Heart left ventricle (tissue), 16 donors: ENCODE results near the gene CLDN6. TPM values are rescaled to one million over a fixed set of nuclear protein-coding genes. Genes with fewer than 3 reads are reported as not detected.

Experiments
- ATAC-seq, 4 donors: fragments of 200-7000 bp; cut with Tn5 transposase; one replicate each; pipeline ENCODE4 v1.9.1; 2020 to 2022; ENCODE audit warnings: moderate library complexity in 4 of 4, mild to moderate bottlenecking in 3 of 4, moderate number of reproducible peaks in 1 of 4
- DNase-seq, 5 donors: peaks; one replicate each; pipeline ENCODE4 v3.0.0-alpha.2; 2020
- H3K27ac ChIP-seq, 12 donors: fragments of 200-600 bp; sonication (generic) in 4 of 12; one replicate each; pipeline versions ENCODE4 v1.5.0 to v1.8.0; 2016 to 2022; ENCODE audit warnings: mild to moderate bottlenecking in 2 of 12
- H3K27me3 ChIP-seq, 9 donors: fragments of 200-600 bp; sonication (generic) in 2 of 9; one replicate each; pipeline versions ENCODE4 v1.5.1 to v1.8.0; 2016 to 2022; ENCODE audit warnings: mild to moderate bottlenecking in 3 of 9
- H3K36me3 ChIP-seq, 9 donors: fragments of 200-600 bp; sonication (generic) in 2 of 9; one replicate each; pipeline versions ENCODE4 v1.5.0 to v1.8.0; 2018 to 2022; ENCODE audit warnings: mild to moderate bottlenecking in 2 of 9
- H3K4me1 ChIP-seq, 12 donors: fragments of 200-600 bp; sonication (generic) in 4 of 12; one replicate each; pipeline versions ENCODE4 v1.5.0 to v1.8.0; 2016 to 2022; ENCODE audit warnings: mild to moderate bottlenecking in 3 of 12
- H3K4me3 ChIP-seq, 12 donors: fragments of 200-600 bp; sonication (generic) in 4 of 12; one replicate each; pipeline versions ENCODE4 v1.5.0 to v1.8.0; 2017 to 2022; ENCODE audit warnings: mild to moderate bottlenecking in 9 of 12, moderate library complexity in 4 of 12
- H3K9me3 ChIP-seq, 12 donors: fragments of 200-600 bp; sonication (generic) in 4 of 12; one replicate each; pipeline versions ENCODE4 v1.5.0 to v1.8.0; 2016 to 2022; ENCODE audit warnings: mild to moderate bottlenecking in 1 of 12
- POLR2A ChIP-seq, 2 donors: fragments of 450-650 bp; IDR thresholded peaks; one replicate each; pipeline ENCODE4 v1.6.1; 2017; ENCODE audit warnings: antibody characterized with exemption in 2 of 2, mild to moderate bottlenecking in 2 of 2, moderate library complexity in 2 of 2
- WGBS, 4 donors: extraction: QIAGEN DNeasy Blood & Tissue Kit in 2 of 4; methylation state at CpG; one replicate each; pipeline versions ENCODE4 v1.1.5 to v1.1.7; 2013 to 2018; 5-methylcytosine and 5-hydroxymethylcytosine counted together
- intact Hi-C, 10 donors: fragments of 100-400 bp; cut with DNase I; formaldehyde crosslinking; loops; one replicate each; pipeline versions ENCODE4 v1.11.1 to v1.14.2; 2022
- polyA plus RNA-seq, 2 donors: library from polyadenylated mRNA; stranded (reverse); fragments of 200-250 nt; gene quantifications; one replicate each; pipeline ENCODE4 v1.2.3, GENCODE V29; 2013
- total RNA-seq, 9 donors: library from RNA; depleted of rRNA in 2 of 9; stranded (reverse); fragments of >200 nt in 2 of 9; fragmentation: NEBNext Ultra II Directional in 3 of 9; extraction: Animal tissue kit (Norgen Biotek cat#: 25700) in 3 of 9; gene quantifications; one replicate each; pipeline versions ENCODE4 v1.1.0 to v1.2.4, GENCODE V29; 2016 to 2023
- TF ChIP-seq, protein P1 (sequence below), 12 donors: fragments of 200-600 bp; sonication (generic) in 4 of 12; IDR thresholded peaks; one replicate each; pipeline versions ENCODE4 v1.5.0 to v1.8.0; 2018 to 2022; ENCODE audit warnings: antibody characterized with exemption in 12 of 12, mild to moderate bottlenecking in 5 of 12
- donor health status: ischemic (EF 13 %, LVEDD 7.1; RV severe dilation, severe dysfunction).
- donor health status: healthy with polysubstance abuse.
- donor health status: DM: no; HTN: yes; CAD: no.
- donor health status: DM: no; HTN: no; CAD: no.
- donor health status: ischemic (EF 25% LVEDD 6.9; RV normal size, moderate dysfunction).
- donor health status: ischemic (EF 25% LVEDD 5.7; RV mildly dilated, moderate dysfunction).
- donor health status: healthy.
- donor health status: DM: yes; HTN: yes; CAD: no.
- donor health status: ischemic (EF 35%, LVEDD 5.7; RV mildly dilated, moderate dysfunction).
- donor health status: nonischemic (EF 11% LVEDD 7.7; RV severe dilation, severe dysfunction).
- donor health status: DM: yes; HTN: yes; CAD: no.
- donor health status: PGD.
- donor health status: ischemic (EF 29% LVEDD 5.4; RV normal size, mild dysfunction).
- donor health status: nonischemic (EF 23%, LVEDD 6.1; RV moderate dilation, normal function).

The CLDN6 gene
- total and polyA plus RNA-seq, 11 donors: 0.04 TPM; not detected in 10

GRCh38 chr16:3038896-3039295 lies 20.9 kb upstream of the CLDN6 start:
- Histone ChIP-seq H3K36me3 (no peaks in the 10 kb centered on the region), H3K9me3 (no peaks in the 10 kb centered on the region), H3K4me3 (no peak overlapping the region), H3K27me3 (peaks cover 30 to 98% (median 67%) of the 10 kb centered on the region in 9 donors), H3K27ac (no peak overlapping the region), H3K4me1 (peaks cover 0 to 14% (median 0%) of the 10 kb centered on the region in 12 donors)
- DNase-seq (no peak), ATAC-seq (peak in 1 of 4 donors; percentile 22)
- 77 to 90% (median 82%) methylated on average over 5 of the region's 5 CpGs for WGBS, 4 donors
- TF ChIP-seq POLR2A (IDR thresholded peaks at IDR 0.05): no peak
- TF ChIP-seq, protein P1, sequence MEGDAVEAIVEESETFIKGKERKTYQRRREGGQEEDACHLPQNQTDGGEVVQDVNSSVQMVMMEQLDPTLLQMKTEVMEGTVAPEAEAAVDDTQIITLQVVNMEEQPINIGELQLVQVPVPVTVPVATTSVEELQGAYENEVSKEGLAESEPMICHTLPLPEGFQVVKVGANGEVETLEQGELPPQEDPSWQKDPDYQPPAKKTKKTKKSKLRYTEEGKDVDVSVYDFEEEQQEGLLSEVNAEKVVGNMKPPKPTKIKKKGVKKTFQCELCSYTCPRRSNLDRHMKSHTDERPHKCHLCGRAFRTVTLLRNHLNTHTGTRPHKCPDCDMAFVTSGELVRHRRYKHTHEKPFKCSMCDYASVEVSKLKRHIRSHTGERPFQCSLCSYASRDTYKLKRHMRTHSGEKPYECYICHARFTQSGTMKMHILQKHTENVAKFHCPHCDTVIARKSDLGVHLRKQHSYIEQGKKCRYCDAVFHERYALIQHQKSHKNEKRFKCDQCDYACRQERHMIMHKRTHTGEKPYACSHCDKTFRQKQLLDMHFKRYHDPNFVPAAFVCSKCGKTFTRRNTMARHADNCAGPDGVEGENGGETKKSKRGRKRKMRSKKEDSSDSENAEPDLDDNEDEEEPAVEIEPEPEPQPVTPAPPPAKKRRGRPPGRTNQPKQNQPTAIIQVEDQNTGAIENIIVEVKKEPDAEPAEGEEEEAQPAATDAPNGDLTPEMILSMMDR (IDR thresholded peaks at IDR 0.05): no peak
- intact Hi-C loops: no loop called here

- intact Hi-C loops: no loop called here
- Histone ChIP-seq H3K27me3 (peaks cover 28 to 98% (median 63%) of the 10 kb centered on the region in 9 donors), H3K27ac (no peak overlapping the region), H3K9me3 (no peaks in the 10 kb centered on the region), H3K36me3 (no peaks in the 10 kb centered on the region), H3K4me1 (peaks cover 0 to 14% (median 0%) of the 10 kb centered on the region in 12 donors), H3K4me3 (no peak overlapping the region)
- WGBS, 4 donors: 21 to 52% (median 43%) methylated on average over 3 to 11 of the region's 11 CpGs
- no peak for ATAC-seq
- DNase-seq: no peak
- no peak for TF ChIP-seq POLR2A (IDR thresholded peaks at IDR 0.05)
- TF ChIP-seq, protein P1 (IDR thresholded peaks at IDR 0.05): no peak
Observed at GRCh38 chr16:3038256-3038655, 20.3 kb upstream of the CLDN6 start.

DNA sequence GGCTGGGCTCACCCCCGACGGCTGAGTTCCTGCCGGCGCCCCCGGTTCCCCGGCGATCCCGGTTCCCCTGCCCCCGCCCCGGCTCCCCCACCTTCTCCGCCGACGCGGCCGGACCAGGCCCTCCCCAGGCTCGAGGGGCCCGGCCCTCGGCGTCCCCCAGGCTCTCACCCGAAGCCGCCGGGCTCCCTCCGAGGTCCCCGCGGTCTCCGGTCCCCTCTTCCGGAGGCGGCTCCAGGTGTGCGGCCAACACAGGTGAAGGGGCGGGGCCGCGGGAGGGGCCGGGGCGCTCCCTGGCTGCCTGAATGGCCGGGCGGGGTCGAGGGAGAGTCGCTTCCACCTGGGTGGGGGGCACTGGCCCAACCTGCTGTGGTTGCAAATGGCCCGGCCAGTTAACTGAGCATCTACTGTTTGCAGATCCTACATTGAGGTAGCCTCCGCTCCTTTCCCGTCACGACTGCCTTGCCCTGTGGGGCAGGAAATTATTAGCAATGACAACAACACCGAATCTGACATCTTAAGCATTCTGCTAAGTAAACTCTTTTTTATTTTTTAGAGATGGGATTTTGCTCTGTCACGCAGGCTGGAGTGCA lies 18.8 kb upstream of the CLDN6 start, which contains the start of gene BICDL2:
Gene BICDL2, minus strand, starts transcription at position 219 of the 590 bp plus-strand sequence. CDS start 1,448 bp downstream, outside the sequence.
- Histone ChIP-seq H3K36me3 (no peaks in the 10 kb centered on the region), H3K9me3 (no peaks in the 10 kb centered on the region), H3K27ac (no peak within 1 kb of the TSS), H3K27me3 (peaks cover 31 to 98% (median 71%) of the 10 kb centered on the region in 9 donors), H3K4me3 (peak within 1 kb of the TSS in 2 of 12 donors; percentile 16 to 20), H3K4me1 (peaks cover 0 to 15% (median 0%) of the 10 kb centered on the region in 12 donors)
- intact Hi-C loops: no loop called here
- TF ChIP-seq POLR2A (IDR thresholded peaks at IDR 0.05): no peak
- TF ChIP-seq, protein P1 (IDR thresholded peaks at IDR 0.05): no peak
- ATAC-seq (no peak), DNase-seq (no peak)
- 7 to 16% (median 11%) methylated on average over 19 to 44 of the region's 44 CpGs for WGBS, 4 donors

DNA sequence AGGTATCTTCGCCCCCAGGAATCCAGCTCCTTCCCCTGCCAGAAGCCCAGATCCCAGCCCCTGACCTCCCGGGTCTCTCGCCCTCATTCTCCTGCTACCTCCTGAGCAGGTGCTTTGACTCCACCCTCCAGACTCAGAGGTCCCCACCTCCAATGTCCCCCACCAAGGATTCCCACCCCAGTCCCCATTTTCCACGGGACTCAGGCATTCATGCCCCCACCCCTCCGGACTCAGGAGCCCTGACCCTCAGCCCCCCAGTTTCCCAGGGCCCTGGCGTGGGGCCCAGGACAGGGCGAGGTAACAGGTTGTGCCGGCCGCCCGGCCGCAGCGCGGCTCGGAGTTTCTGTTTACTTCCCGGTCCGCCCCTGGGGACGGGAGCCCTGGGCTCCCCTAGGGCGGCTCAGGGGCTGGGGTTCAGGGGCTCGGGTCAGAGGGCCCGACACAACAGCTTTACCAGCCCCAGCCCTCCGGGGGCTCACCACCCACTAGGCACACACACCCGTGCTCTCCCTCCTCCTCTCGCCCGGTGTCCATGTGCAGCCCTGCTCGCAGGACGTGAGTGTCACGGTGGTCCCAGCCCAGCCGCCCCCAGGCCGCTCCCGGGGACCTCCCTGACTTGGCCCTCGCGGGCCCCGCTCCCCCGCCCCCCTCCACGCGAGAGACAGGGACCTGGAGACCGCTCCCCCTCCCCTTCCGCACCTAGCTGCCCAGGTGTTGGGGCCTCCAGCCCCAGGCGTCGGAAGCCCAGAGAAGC lies 18.2 kb upstream of the CLDN6 start:
- H3K9me3 ChIP-seq: no peaks in the 10 kb centered on the region
- H3K4me3 ChIP-seq: peak overlapping the region in 2 of 12 donors; percentile 16 to 20
- TF ChIP-seq, protein P1 (IDR thresholded peaks at IDR 0.05): no peak
- no peak for TF ChIP-seq POLR2A (IDR thresholded peaks at IDR 0.05)
- ATAC-seq (peak in 1 of 4 donors; percentile 21), DNase-seq (no peak)
- H3K27ac ChIP-seq: no peak overlapping the region
- 3 to 9% (median 4%) methylated on average over 15 to 40 of the region's 40 CpGs for WGBS, 4 donors
- H3K36me3 ChIP-seq: no peaks in the 10 kb centered on the region
- intact Hi-C loops: no loop called here
- H3K4me1 ChIP-seq: peaks cover 0 to 19% (median 0%) of the 10 kb centered on the region in 12 donors
- peaks cover 31 to 99% (median 74%) of the 10 kb centered on the region in 9 donors for H3K27me3 ChIP-seq
